ENCODE measurements around the gene PLAAT5. TPM values are rescaled to one million over a fixed set of nuclear protein-coding genes. Genes with fewer than 3 reads are reported as not detected.
"Not testable (repeated sequence)": the region's sequence is repeated elsewhere in the genome, so short reads cannot be mapped to it uniquely, and the experiment has no call there.

Gene PLAAT5
- total RNA-seq, 1 donor: 0.18 TPM

DNA sequence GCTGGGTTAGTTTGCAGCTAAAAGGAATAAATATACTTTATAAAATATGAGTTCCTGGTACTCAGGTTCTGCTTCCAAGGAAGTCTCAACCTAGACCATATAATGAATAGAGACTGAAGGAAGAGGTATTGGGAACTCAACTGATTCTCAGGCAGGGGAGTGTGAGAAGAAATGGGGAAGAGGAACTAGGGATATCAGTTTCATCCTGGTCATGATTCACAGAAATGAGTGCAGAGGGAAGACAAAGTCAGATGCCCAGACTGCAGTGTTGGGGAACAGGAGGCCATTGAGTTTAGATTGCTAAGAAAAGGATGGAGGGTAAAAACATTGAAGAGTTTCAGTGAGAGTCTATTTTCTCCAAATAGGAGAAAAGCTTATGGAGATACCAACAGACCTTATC lies 28.8 kb downstream of the PLAAT5 start:
- H3K4me3 ChIP-seq (ENCODE audit: low read depth, low read length): no peak overlapping the region
- no peak for DNase-seq (ENCODE audit: low read depth)
- TF ChIP-seq, protein P1, sequence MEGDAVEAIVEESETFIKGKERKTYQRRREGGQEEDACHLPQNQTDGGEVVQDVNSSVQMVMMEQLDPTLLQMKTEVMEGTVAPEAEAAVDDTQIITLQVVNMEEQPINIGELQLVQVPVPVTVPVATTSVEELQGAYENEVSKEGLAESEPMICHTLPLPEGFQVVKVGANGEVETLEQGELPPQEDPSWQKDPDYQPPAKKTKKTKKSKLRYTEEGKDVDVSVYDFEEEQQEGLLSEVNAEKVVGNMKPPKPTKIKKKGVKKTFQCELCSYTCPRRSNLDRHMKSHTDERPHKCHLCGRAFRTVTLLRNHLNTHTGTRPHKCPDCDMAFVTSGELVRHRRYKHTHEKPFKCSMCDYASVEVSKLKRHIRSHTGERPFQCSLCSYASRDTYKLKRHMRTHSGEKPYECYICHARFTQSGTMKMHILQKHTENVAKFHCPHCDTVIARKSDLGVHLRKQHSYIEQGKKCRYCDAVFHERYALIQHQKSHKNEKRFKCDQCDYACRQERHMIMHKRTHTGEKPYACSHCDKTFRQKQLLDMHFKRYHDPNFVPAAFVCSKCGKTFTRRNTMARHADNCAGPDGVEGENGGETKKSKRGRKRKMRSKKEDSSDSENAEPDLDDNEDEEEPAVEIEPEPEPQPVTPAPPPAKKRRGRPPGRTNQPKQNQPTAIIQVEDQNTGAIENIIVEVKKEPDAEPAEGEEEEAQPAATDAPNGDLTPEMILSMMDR (IDR thresholded peaks at IDR 0.05; ENCODE audit: insufficient read depth, low read length): no peak

DNA sequence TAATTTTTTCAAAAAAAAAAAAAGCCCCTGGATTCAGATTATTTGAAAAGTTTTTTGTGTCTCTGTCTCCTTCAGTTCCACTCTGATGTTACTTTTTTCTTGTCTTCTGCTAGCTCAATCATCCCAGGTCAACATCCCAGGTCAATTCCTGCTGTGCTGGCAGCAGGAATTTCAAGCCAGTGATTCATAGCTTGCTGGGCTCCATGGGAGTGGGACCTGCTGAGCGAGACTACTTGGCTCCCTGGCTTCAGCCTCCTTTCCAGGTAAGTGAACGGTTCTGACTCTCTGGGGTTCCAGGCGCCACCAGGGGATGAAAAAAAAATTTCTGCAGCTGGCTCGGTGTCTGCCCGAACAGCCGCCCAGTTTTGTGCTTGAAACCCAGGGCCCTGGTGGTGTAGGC lies 31.4 kb downstream of the PLAAT5 start:
- H3K4me3 ChIP-seq (ENCODE audit: low read depth, low read length): no peak overlapping the region
- TF ChIP-seq, protein P1 (IDR thresholded peaks at IDR 0.05; ENCODE audit: insufficient read depth, low read length): no peak
- DNase-seq (ENCODE audit: low read depth): no peak

DNA sequence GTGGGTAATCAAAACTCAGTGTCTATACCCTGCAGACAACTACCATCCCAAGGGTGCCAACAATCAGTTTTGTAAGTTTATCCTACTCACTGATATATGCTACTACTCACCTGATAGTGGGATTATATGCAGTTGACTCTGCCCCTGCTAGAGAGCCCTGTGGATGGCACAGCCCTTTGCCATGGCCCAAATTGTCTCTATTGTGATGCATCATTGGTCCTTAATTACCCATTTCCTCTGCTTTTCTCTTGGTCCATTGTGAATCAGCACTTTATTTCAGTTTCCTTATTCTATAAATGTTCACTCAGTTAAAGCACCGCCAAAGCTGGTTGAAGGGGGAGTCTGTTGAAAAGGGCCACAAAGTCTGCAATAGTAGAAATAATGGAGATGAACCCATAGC lies 42.3 kb downstream of the PLAAT5 start:
- TF ChIP-seq, protein P1 (IDR thresholded peaks at IDR 0.05; ENCODE audit: insufficient read depth, low read length): no peak
- DNase-seq (ENCODE audit: low read depth): no peak
- H3K4me3 ChIP-seq (ENCODE audit: low read depth, low read length): no peak overlapping the region

DNA sequence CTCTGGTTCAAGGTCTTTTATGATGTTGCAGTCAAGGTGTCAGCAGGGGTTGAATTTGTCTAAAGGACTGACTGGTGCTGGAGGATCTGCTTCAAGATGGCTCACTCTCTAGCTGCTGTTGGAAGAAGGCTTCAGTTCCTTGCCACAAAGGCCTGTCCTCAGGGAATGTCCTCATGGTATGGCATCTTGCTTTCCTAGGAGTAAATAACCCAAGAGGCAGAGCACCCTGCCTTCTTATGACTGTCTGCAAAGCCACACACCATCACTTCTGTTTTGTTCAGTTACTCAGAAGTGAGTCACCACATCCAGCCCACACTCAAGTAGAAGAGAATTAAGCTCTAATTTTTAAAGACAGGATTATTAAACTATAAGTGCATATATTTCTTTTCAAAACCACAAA lies 45.2 kb downstream of the PLAAT5 start:
- DNase-seq (ENCODE audit: low read depth): peak; percentile 16
- TF ChIP-seq, protein P1 (IDR thresholded peaks at IDR 0.05; ENCODE audit: insufficient read depth, low read length): no peak
- H3K4me3 ChIP-seq (ENCODE audit: low read depth, low read length): no peak overlapping the region

DNA sequence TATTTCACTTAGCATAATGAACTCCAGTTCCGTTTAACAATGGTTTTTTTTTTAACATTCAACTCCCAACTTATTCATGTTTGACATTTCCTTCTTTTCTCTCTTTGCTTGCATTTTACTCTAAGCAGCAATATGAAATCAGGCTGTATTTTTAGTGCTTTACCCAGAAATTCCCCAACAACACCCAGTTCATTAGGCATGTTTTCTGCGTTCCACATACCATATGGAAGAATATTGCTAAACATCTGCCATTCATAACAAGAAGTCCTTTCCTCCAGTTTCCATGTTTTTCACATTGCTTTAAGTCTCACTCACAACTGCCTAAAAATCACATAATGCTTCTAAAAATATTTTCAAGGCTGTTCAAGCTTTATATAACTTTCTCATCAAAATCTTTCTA lies 45.8 kb downstream of the PLAAT5 start:
- H3K4me3 ChIP-seq (ENCODE audit: low read depth, low read length): no peak overlapping the region
- no peak for DNase-seq (ENCODE audit: low read depth)
- TF ChIP-seq, protein P1 (IDR thresholded peaks at IDR 0.05; ENCODE audit: insufficient read depth, low read length): no peak

DNA sequence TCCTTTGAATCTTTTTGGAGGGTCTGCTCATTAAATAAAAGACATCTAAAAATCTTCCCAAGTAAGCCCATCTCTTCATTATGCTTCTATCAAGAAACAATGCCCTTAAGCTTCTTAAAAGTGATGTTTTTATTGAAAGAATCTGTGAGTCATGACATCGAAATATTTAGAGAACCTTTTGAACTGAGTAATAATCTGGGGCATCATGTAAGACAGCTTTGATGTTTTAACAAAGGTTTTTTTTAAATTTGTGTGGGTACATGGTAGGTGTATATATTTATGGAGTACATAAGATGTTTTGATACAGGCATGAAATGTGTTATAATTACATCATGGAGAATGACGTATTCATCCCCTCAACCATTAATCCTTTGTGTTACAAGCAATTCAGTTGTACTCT lies 46.8 kb downstream of the PLAAT5 start:
- DNase-seq (ENCODE audit: low read depth): no peak
- TF ChIP-seq, protein P1 (IDR thresholded peaks at IDR 0.05; ENCODE audit: insufficient read depth, low read length): no peak
- H3K4me3 ChIP-seq (ENCODE audit: low read depth, low read length): no peak overlapping the region

DNA sequence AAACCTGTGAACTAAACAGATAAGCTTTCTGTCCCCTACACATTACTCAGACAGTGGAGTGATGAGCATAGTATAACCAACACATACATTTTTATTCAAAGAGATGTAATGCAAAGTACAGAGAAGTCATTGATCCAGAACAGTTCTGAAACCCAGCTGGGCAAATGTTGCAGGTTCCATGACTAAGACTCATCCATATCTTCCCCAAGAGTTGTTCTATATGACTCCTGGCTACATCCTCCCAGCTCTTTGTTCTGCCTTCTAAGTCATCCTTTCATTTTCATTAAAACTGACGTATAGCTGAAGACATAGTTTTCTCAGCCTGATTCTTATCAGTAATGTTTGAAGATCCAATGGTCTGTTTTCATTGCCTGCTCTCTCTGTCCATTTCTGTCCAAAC lies 47.3 kb downstream of the PLAAT5 start:
- no peak overlapping the region for H3K4me3 ChIP-seq (ENCODE audit: low read depth, low read length)
- no peak for DNase-seq (ENCODE audit: low read depth)
- TF ChIP-seq, protein P1 (IDR thresholded peaks at IDR 0.05; ENCODE audit: insufficient read depth, low read length): no peak

DNA sequence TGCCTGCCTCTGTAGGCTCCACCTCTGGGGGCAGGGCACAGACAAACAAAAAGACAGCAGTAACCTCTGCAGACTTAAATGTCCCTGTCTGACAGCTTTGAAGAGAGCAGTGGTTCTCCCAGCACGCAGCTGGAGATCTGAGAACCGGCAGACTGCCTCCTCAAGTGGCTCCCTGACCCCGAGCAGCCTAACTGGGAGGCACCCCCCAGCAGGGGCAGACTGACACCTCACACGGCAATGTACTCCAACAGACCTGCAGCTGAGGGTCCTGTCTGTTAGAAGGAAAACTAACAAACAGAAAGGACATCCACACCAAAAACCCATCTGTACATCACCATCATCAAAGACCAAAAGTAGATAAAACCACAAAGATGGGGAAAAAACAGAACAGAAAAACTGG lies 55.1 kb downstream of the PLAAT5 start:
- H3K4me3 ChIP-seq (ENCODE audit: low read depth, low read length): not testable (repeated sequence)

DNA sequence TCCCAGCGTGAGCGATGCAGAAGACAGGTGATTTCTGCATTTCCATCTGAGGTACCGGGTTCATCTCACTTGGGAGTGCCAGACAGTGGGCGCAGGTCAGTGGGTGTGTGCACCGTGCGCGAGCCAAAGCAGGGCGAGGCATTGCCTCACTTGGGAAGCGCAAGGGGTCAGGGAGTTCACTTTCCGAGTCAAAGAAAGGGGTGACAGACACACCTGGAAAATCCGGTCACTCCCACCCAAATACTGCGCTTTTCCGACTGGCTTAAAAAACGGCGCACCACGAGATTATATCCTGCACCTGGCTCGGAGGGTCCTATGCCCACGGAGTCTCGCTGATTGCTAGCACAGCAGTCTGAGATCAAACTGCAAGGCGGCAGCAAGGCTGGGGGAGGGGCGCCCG lies 55.6 kb downstream of the PLAAT5 start:
- not testable (repeated sequence) for H3K4me3 ChIP-seq (ENCODE audit: low read depth, low read length); DNase-seq (ENCODE audit: low read depth)

More for the DNA sequence above, 55.1 kb downstream of the PLAAT5 start:
- DNase-seq (ENCODE audit: low read depth): not testable (repeated sequence)

DNA sequence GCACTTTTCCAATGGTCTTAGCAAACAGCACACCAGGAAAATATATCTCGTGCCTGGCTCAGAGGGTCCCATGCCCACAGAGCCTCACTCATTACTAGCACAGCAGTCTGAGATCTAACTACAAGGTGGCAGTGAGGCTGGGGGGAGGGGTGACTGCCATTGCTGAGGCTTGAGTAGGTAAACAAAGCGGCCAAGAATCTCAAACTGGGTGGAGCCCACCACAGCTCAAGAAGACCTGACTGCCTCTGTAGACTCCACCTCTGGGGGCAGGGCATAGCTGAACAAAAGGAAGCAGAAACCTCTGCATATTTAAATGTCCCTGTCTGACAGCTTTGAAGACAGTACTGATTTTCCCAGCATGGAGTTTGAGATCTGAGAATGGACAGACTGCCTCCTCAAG lies 60.2 kb downstream of the PLAAT5 start:
- DNase-seq (ENCODE audit: low read depth); H3K4me3 ChIP-seq (ENCODE audit: low read depth, low read length): not testable (repeated sequence)

Data from fibroblast of the aortic adventitia (primary cell).